Measurements from ENCODE around the gene FSTL5. TPM values are rescaled to one million over a fixed set of nuclear protein-coding genes. Genes with fewer than 3 reads are reported as not detected.

Gene FSTL5
- total and polyA plus RNA-seq, 2 donors (not counting 3 experiments of a cell fraction or from before 2014, with no cell fraction given) = 1.3 to 1.9 TPM

DNA sequence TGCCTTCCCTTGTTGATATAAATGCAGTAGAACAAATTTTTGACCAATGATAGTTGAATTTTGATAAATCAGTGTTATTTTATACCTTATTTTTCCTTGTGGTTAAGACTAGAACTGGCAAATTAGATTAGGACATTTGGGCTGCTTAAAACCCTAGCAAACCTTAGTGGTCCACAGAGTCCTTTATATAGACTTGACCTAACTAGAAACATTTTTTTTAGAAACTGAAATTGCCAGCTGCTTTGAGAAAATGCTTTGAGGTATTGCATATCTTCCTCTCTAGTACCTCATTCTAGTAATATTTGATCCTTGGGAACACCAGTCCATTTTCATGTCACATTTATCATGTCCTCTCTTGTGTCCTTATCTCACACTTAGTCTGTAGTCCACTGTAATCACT lies 580.3 kb downstream of the FSTL5 start:
- TF ChIP-seq FOS (IDR thresholded peaks at IDR 0.05; ENCODE audit: borderline replicate concordance, insufficient read depth, low read length) (no peak), MYC (IDR thresholded peaks at IDR 0.05; ENCODE audit: low read depth, low read length) (no peak), MAX (IDR thresholded peaks at IDR 0.05; ENCODE audit: insufficient read depth, insufficient read length) (no peak), EZH2 (IDR thresholded peaks at IDR 0.05; ENCODE audit: borderline replicate concordance, low read depth, low read length, severe bottlenecking) (no peak), POLR2A (IDR thresholded peaks at IDR 0.05; ENCODE audit: low read depth, low read length) (no peak), GATA2 (IDR thresholded peaks at IDR 0.05; ENCODE audit: insufficient read depth, insufficient read length, low read depth, low read length) (no peak), JUN (IDR thresholded peaks at IDR 0.05; ENCODE audit: borderline replicate concordance, insufficient read depth, insufficient read length, low read depth) (no peak), POLR2AphosphoS5 (IDR thresholded peaks at IDR 0.05; ENCODE audit: insufficient read depth, low read depth, low read length) (no peak)
- TF ChIP-seq, protein P1, sequence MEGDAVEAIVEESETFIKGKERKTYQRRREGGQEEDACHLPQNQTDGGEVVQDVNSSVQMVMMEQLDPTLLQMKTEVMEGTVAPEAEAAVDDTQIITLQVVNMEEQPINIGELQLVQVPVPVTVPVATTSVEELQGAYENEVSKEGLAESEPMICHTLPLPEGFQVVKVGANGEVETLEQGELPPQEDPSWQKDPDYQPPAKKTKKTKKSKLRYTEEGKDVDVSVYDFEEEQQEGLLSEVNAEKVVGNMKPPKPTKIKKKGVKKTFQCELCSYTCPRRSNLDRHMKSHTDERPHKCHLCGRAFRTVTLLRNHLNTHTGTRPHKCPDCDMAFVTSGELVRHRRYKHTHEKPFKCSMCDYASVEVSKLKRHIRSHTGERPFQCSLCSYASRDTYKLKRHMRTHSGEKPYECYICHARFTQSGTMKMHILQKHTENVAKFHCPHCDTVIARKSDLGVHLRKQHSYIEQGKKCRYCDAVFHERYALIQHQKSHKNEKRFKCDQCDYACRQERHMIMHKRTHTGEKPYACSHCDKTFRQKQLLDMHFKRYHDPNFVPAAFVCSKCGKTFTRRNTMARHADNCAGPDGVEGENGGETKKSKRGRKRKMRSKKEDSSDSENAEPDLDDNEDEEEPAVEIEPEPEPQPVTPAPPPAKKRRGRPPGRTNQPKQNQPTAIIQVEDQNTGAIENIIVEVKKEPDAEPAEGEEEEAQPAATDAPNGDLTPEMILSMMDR (IDR thresholded peaks at IDR 0.05; ENCODE audit: extremely low read depth in 1 of 2, insufficient read depth in 1 of 2, low read depth in 1 of 2, low read length in 2 of 2) = no peak
- CTCF ChIA-PET = no interaction called here
- DNase-seq (ENCODE audit: low read depth, low spot score) (no peak), FAIRE-seq (no peak)
- Histone ChIP-seq H4K20me1 (replicated peaks; ENCODE audit: control insufficient read depth, extremely low read depth, insufficient read depth, low read length) (no peaks in the 10 kb centered on the region), H3K4me2 (ENCODE audit: insufficient read depth, low read length) (no peak overlapping the region), H2AFZ (ENCODE audit: low read depth, low read length) (no peak overlapping the region), H3K9me1 (replicated peaks; ENCODE audit: control insufficient read depth, extremely low read depth, insufficient read depth, low read length) (no peaks in the 10 kb centered on the region), H3K9ac (replicated peaks; ENCODE audit: extremely low read depth, insufficient read depth, low read length) (no peak overlapping the region), H3K27ac (ENCODE audit: insufficient read depth, low read depth, low read length) (no peak overlapping the region), H3K27me3 (ENCODE audit: control insufficient read depth in 2 of 2, insufficient read depth in 2 of 2, low read length in 2 of 2) (no peaks in the 10 kb centered on the region), H3K4me1 (ENCODE audit: control insufficient read depth, extremely low read depth, insufficient read depth, low read length) (peaks cover 4% of the 10 kb centered on the region), H3K36me3 (ENCODE audit: control insufficient read depth in 2 of 2, extremely low read depth in 1 of 2, insufficient read depth in 2 of 2, low read length in 2 of 2) (no peaks in the 10 kb centered on the region), H3K4me3 (replicated peaks in 1 of 3; ENCODE audit: insufficient read depth in 1 of 3, low read depth in 1 of 3, low read length in 3 of 3) (no peak overlapping the region), H3K9me3 (replicated peaks; ENCODE audit: control insufficient read depth, insufficient read depth, low read length) (no peaks in the 10 kb centered on the region), H3K79me2 (ENCODE audit: control insufficient read depth, insufficient read depth, low read length) (no peaks in the 10 kb centered on the region)
- no TSS peak for BruUV-seq (replicated peaks)
- intact Hi-C loops (cut with micrococcal nuclease) = no loop called here
- POLR2A ChIA-PET = no interaction called here
- dilution Hi-C loops (cut with MboI; ENCODE audit: extremely low pct_ligation_motif_present, low sequenced_read_pairs) = no loop called here

Data from endothelial cell of umbilical vein (primary cell).